ENCODE data around the gene SLC7A7. TPM values are rescaled to one million over a fixed set of nuclear protein-coding genes. Genes with fewer than 3 reads are reported as not detected.
"Not testable (repeated sequence)": the region's sequence is repeated elsewhere in the genome, so short reads cannot be mapped to it uniquely, and the experiment has no call there.

Gene SLC7A7
- polyA plus RNA-seq, 1 donor from 2014 or later: not detected

- H3K27me3 ChIP-seq (ENCODE audit: insufficient read depth, low read depth, low read length): no peaks in the 10 kb centered on the region
- no peaks in the 10 kb centered on the region for H4K20me1 ChIP-seq (ENCODE audit: insufficient read depth)
- no peak overlapping the region for H3K27ac ChIP-seq (ENCODE audit: low read length)
- H3K9me3 ChIP-seq (ENCODE audit: low read length): no peaks in the 10 kb centered on the region
- no peaks in the 10 kb centered on the region for H3F3A ChIP-seq (ENCODE audit: insufficient read depth, low read length, poor library complexity, severe bottlenecking)
- H3K79me2 ChIP-seq (replicated peaks; ENCODE audit: insufficient read depth, low read length): peaks cover 18% of the 10 kb centered on the region
- no peak overlapping the region for H3K9ac ChIP-seq (ENCODE audit: low read length)
- no peaks in the 10 kb centered on the region for H3K36me3 ChIP-seq (ENCODE audit: insufficient read depth, low read length)
- no peak overlapping the region for H3K4me3 ChIP-seq (ENCODE audit: low read length)
- no peaks in the 10 kb centered on the region for H3K9me2 ChIP-seq (ENCODE audit: insufficient read depth, low read length)
- TF ChIP-seq SMC3 (conservative IDR thresholded peaks at IDR 0.05; ENCODE audit: poor library complexity): no peak
- TF ChIP-seq TAF1 (IDR thresholded peaks at IDR 0.05; ENCODE audit: low read depth): no peak
- TF ChIP-seq EZH2 (IDR thresholded peaks at IDR 0.05; ENCODE audit: borderline replicate concordance, insufficient read depth, low read length, poor library complexity, severe bottlenecking): no peak
- no peak for TF ChIP-seq RAD21 (conservative IDR thresholded peaks at IDR 0.05)
- no peak for TF ChIP-seq REST (IDR thresholded peaks at IDR 0.05; ENCODE audit: borderline replicate concordance)
- no peak for TF ChIP-seq MXI1 (conservative IDR thresholded peaks at IDR 0.05; ENCODE audit: poor library complexity, severe bottlenecking)
- no peak for TF ChIP-seq POLR2AphosphoS5 (IDR thresholded peaks at IDR 0.05)
- TF ChIP-seq EP300 (conservative IDR thresholded peaks at IDR 0.05; ENCODE audit: poor library complexity, severe bottlenecking): no peak
- TF ChIP-seq CTCF (IDR thresholded peaks at IDR 0.05; ENCODE audit: poor library complexity, severe bottlenecking): no peak
- H3K4me2 ChIP-seq (ENCODE audit: low read length): no peak overlapping the region
- no peak overlapping the region for H2AFZ ChIP-seq (ENCODE audit: low read depth, low read length)
Measured at GRCh38 chr14:22764382-22764781, 50.9 kb downstream of the SLC7A7 start.

GRCh38 chr14:22761734-22762133 lies 53.5 kb downstream of the SLC7A7 start:
- Histone ChIP-seq H3F3A (ENCODE audit: insufficient read depth, low read length, poor library complexity, severe bottlenecking) (no peaks in the 10 kb centered on the region), H2AFZ (ENCODE audit: low read depth, low read length) (no peak overlapping the region), H3K79me2 (replicated peaks; ENCODE audit: insufficient read depth, low read length) (peaks cover 3% of the 10 kb centered on the region), H3K4me3 (ENCODE audit: low read length) (no peak overlapping the region), H3K9me3 (ENCODE audit: low read length) (no peaks in the 10 kb centered on the region), H4K20me1 (ENCODE audit: insufficient read depth) (no peaks in the 10 kb centered on the region), H3K27ac (ENCODE audit: low read length) (no peak overlapping the region), H3K36me3 (ENCODE audit: insufficient read depth, low read length) (no peaks in the 10 kb centered on the region), H3K4me2 (ENCODE audit: low read length) (no peak overlapping the region), H3K27me3 (ENCODE audit: insufficient read depth, low read depth, low read length) (no peaks in the 10 kb centered on the region), H3K9me2 (ENCODE audit: insufficient read depth, low read length) (no peaks in the 10 kb centered on the region), H3K9ac (ENCODE audit: low read length) (no peak overlapping the region)
- TF ChIP-seq SMC3 (conservative IDR thresholded peaks at IDR 0.05; ENCODE audit: poor library complexity) (no peak), CTCF (IDR thresholded peaks at IDR 0.05; ENCODE audit: poor library complexity, severe bottlenecking) (no peak), POLR2AphosphoS5 (IDR thresholded peaks at IDR 0.05) (no peak), RAD21 (conservative IDR thresholded peaks at IDR 0.05) (no peak), TAF1 (IDR thresholded peaks at IDR 0.05; ENCODE audit: low read depth) (no peak), MXI1 (conservative IDR thresholded peaks at IDR 0.05; ENCODE audit: poor library complexity, severe bottlenecking) (no peak), EZH2 (IDR thresholded peaks at IDR 0.05; ENCODE audit: borderline replicate concordance, insufficient read depth, low read length, poor library complexity, severe bottlenecking) (no peak)

- not testable (repeated sequence) for H3K9me3 ChIP-seq (ENCODE audit: low read length); H3K4me2 ChIP-seq (ENCODE audit: low read length); H3K9me2 ChIP-seq (ENCODE audit: insufficient read depth, low read length); H3K36me3 ChIP-seq (ENCODE audit: insufficient read depth, low read length); H4K20me1 ChIP-seq (ENCODE audit: insufficient read depth); H3K9ac ChIP-seq (ENCODE audit: low read length); H3K79me2 ChIP-seq (replicated peaks; ENCODE audit: insufficient read depth, low read length); H3K27me3 ChIP-seq (ENCODE audit: insufficient read depth, low read depth, low read length); H3K4me3 ChIP-seq (ENCODE audit: low read length); H2AFZ ChIP-seq (ENCODE audit: low read depth, low read length); H3F3A ChIP-seq (ENCODE audit: insufficient read depth, low read length, poor library complexity, severe bottlenecking); H3K27ac ChIP-seq (ENCODE audit: low read length)
Measured at GRCh38 chr14:22757972-22758650, 57.1 kb downstream of the SLC7A7 start.

Measured in neural cell (in vitro differentiated cells).